HG03066 (cell line): Measurements from ENCODE around the gene BLID.

ENCODE experiments used
- ATAC-seq: cut with Tn5 transposase; IDR thresholded peaks from one replicate; pipeline ENCODE4 v1.9.1; 2021; ENCODE audit warnings: low read depth; ENCODE audit not compliant: unreplicated experiment

The BLID gene, protein sequence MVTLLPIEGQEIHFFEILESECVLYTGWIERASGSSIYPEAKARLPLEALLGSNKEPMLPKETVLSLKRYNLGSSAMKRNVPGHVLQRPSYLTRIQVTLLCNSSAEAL

DNA sequence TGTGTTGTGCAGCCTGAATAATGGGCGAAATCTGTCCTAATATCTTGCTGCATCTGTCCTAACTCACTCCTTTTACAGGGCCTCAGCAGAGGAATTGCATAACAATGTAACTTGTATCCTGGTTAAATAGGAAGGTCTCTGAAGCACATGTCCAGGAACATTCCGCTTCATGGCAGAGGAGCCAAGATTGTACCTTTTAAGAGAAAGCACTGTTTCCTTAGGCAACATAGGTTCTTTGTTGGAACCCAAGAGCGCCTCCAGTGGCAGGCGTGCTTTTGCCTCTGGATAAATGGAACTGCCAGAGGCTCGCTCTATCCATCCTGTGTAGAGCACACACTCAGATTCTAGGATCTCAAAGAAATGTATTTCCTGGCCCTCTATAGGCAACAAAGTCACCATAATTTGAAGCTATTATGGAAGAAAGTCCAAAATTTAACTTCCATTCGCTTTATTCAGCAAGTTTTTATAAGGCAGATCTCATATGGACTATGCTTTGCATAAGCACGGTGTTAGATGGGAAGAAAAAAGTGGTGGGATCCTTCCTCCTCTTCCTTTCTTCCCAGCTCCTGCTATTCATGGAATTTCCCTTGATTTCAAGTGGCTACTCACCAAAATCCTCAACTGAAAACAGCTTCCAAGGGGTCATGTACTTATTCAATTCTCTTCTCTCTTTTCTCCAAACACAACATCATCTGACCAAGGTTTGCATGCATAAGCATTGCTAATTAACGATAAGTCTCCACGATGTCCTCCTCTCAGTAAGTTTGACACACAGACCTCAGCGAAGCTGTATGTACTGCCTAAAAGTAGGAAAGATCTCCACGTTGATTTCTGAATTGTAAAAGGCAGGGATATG is at the start of gene BLID:
TSS of gene BLID (minus strand) at position 692 of the 856 bp plus-strand sequence. CDS start at position 399, 293 bp downstream.
- no peak for ATAC-seq

DNA sequence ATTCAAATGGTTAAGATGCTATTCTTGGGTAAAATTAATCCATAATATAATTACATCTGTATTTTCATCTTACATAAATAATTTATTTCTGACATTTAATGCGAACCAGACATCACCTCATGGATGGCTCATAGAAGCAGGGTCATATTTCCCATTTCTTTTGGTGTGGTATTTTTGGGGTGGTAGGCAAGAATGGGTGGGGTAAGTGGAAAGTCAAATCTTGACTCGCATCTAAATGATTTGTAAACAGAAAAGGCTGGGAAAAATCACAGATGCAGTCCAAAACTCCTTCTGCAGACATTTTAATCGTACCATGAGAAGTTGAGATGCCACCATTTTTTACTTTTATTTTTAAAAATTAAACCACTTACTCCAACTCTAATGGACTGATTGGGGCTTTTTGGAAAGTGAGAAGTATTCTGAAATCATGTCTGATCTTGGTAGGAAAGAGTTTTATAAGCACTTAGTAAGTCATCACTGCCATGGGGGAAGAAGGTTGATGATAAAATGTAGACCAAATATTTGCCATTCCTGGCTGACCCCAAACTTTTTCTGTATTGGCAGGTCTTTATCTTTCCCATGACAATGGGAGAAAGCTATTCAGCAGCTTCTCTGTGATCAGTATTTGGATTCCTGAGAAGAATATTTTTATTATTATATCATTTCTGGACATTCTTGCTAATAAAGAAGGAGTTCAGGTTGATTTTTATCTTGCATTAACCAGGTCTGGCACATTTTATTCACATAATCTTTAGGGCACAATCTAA is 47.2 kb upstream of the BLID start:
- no peak for ATAC-seq

DNA sequence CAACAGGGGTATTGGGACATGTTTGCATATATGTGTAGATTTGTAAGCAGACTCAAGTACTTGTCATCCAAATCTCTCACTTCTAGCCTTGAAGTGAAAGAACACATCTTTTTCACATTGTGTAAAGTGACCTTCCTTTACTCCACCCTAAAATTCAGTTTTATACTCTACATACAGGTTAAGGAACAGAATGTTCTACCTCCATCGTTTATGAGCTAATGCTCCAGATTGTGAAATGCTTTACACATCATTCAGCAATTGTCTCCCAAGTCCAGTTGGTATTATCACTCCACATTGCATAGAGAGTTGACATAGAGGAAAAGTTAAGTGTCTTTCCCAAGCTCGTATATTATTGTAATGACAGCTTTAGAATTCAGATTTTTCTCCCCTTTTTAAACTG is 46.1 kb upstream of the BLID start:
- no peak for ATAC-seq

DNA sequence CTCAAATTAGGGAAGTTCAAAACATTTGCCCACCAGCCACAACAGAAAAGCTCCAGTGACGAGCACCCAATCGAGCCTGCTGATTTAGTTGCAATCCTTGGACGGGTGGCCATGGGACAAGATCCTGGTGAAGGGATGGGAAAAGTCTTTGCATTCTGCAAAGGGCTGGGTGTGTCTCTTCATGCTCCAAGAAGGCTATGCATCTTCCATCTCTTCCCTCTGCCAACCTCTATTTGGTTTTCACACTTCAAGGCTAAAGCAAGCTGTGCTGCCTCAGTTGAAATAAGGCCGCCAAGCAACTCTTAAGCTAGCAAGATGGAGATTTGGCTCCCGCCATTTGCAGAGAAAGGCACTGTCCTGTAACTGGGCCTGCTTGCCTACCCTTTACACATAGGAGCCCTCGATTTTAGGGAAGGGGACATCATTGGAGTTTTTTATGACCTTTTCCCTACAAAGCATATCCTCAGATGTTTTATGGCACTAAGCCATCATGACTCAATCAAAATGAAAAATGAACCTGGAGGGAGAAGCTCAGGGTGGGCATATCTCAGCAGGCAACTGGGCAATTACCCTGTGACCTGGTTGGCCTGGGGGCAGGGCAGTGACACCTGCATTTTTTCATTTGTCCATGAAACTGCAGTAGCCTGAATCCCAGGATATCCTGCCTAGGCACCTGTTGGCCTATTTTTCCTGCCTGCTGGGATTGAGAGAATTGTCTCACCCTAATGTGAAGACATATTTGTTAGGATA is 45.0 kb upstream of the BLID start:
- ATAC-seq: no peak

DNA sequence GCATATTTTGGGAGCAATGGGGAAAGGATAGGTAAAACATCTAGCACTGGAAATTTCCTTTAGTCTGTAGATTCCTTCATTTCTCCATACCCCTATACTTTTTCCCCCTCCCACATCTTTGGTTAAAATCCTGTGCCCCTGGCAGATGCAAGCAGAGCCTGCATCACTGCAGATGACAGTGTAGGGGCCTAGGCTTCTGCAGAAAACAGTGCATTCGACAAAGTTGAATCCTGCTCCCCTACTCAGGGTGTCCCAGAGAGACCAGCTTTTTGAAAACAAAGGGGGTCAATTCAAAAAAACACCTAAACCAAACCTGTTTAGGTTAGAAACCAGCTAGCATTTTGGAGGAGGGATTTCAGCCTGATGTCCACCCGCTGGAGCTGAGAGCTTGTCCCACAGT is 43.8 kb upstream of the BLID start:
- no peak for ATAC-seq

DNA sequence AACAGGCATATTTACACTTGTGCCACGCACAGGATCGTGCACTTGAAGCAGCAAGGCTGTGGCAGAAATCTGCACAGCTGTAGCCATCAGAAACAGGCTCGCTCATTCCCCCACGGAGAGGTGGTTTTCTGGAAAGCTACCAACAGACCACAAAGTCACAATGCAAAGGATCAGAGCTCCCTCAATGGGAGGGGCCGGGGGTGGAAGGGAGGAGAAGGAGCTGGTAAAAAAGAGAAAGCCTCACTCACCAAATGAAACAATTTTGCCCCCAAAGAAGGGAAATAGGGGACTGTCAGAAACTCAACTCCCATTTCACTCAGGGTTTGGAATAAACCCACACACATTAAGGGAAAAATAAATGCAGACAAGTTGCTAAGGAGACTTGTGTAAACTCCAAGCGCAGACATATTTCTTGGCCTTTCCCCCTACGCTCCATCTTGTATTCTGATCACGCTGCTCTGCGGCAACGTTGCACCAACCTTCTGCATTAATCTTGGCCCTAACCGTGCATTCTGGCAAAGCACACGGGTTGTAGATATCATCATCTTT is 43.2 kb upstream of the BLID start:
- no peak for ATAC-seq

DNA sequence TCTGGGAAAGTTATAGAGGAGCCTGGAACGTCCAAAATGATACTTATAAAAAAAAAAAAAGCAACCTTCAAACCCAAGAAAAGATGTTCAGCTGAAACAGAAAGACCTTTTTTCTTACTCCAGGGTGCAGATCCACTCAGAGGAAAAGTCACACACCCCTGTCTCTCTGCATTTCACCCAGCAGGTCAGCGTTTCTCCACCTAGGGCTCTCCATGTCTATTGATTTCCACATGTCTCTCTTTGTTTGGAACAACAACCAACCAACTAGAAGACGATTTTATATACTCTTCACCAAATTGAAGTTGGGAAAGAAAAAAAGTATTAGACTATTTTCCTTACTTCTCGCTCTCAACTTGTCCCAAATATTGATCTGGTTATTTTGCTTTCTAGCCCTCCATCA is 42.2 kb upstream of the BLID start:
- ATAC-seq: no peak

DNA sequence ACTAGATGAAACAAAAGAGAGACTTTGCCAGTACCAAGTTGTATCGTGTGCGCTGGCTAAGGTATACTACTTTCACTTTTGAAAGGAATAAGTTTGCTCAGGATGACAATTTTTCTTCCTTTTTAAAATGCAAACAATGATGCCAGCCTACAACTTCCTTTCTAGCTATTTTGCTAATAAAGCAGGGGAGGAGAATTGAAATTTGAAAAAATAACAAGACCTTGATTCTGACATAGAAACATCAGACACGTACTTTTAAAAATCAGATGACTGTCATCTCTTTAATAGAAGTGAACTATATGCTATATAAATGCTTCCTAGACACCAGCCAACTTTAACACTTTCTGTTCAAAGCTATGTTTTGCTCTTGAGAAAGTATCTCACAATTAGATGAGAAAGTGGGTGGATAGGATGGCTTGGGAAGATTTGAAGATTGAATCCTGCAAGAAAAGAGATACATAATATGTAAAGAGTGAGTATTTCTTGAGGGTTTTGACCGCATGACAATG is 41.7 kb upstream of the BLID start:
- no peak for ATAC-seq

DNA sequence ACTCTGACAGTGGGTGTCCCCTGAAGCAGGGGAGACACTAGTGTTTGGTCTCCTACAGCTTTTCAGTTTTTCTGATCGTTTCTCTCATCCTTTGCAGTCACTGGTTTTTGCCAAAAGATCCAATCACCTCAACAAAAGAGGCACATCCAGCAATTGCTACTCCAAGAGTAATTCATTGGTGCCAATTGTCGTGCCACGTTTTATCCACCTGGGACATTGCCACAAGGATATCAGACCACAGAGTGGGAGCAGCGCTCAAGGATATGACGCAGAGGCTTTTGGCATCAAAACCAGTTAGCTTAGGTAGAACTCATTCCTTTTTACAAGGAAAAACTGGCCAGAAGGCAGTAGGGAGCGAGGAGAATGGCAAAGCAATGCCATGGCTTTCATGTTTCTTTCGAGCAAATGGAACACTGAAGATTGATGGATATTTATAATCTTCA is 40.9 kb upstream of the BLID start:
- ATAC-seq: no peak

DNA sequence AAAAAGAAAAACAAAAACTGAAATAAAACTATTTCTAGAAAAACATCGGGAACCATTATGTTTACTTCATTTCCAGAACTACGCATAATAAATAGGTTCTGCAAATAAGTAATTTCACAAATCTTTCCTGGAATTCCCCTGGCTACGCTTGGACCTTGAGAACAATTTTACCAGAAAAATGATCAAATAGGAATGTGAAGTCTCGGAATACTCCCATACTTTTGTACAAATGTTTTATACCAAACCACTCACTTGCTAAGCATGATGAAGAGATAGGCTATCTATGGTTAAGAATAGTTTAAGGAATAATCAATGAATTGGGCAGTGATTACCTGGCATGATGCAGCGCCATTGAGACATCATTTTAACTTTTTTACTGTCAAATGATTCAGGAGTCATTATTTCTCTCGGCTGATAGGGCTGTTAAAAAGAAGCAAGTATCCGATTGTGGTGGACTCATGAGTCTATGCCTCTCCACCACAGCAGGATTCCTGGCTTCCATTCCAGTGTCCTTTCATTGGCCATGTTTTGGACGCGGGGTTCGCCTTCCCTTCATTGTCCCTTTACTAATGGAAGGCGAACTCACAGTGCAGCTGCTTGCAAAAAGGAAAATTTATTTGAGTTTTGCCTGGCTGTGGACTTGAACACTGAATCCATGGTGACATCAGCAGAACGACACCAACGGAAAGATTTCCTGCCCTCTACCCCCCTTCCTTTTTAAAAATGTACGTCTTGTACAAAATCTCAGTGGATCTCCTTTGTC is 39.9 kb upstream of the BLID start:
- no peak for ATAC-seq

DNA sequence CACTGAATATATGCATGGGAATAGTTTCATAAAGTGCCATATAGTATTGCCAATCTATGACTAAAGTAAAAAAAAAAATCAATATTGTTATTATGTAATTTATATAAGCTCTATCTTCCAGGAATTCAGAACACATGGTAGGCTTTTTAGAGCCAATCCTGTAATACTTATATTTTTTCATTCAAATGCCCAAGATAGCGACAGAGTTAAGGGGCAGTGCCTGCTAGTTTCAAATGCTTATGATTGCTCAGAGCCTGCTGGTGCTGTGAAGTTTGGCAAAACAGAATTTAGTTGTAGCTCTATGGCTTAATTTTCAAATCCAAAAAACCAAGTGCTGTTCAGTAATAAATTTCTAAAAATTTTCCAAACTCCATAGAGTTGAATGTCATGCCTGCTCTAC is 39.0 kb upstream of the BLID start:
- ATAC-seq: no peak

DNA sequence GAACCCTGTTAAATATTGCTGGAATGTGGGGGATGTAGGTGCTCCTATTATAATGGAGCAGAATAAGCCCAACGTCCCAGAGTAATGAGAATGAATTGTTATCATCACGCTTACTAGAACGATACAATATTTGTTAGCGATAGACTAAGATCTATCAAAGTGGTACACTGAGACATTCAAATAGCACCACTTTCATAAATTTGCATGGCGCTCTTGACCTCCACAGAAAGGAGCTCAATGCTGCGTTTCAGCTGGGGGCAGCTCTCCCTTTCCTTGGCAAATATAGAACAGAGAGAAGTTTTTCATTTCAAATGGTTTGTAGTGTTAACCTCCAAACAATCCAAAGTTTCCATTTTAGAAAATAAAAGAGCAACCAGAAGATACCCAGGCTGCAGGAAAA is 38.2 kb upstream of the BLID start:
- no peak for ATAC-seq

DNA sequence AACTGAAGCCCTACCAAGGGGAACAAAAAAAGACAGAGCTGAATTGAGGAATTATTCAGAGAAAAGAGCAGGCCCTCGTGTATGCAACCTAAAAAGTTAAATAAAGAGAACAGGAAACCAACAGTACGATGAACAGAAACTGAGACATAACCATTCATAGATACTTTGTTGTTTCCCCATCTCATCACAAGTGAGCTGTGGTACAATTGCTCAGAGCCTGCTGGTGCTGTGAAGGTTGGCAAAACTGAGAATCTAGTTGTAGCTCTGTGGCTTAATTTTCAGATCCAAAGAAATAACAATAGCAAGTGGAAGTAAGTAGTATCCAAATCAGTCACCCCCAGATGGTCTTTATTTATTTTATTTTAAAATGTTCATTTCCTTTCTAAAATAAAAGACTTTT is 37.7 kb upstream of the BLID start:
- ATAC-seq: no peak

DNA sequence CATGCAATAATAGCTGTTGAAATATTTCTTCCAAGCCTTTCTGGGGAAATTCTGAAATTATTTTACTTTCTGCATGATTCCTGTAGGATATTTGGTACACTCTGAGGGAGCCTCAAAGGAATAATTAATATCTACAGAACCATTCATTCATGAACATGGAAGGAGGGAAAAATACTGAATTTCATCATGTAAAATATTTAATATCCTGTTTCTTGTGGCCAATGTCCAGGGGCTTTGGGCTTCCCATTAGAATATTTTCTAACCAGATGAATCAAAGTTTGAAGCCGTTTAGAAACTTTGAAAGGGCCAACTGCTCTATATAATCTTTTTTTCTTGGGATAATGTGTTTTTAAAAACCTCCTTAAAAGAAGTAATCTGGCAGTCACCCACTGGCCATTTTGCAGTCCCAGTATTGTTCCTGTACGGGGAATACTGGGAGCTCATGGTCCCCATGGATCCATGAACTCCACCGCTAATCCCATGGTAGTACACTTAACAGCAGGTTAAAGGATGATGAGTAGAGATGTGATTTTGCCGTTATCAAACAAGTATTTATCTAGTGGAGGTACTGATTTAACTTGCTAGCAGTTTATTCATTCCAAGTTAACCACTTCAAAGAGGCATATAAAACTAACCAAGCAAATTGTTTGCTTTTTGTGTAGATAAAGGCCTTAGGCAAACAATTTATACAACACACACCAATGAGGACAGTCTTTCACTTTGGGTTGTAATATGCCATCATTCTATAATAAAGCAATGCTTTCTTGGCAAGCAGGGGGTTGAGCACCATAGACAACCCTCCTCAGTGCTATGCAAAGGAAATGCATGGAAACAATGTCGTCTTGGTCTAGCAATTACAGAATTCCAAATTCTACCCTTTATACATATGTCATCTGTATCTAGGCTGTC is 34.5 kb upstream of the BLID start:
- ATAC-seq: no peak

DNA sequence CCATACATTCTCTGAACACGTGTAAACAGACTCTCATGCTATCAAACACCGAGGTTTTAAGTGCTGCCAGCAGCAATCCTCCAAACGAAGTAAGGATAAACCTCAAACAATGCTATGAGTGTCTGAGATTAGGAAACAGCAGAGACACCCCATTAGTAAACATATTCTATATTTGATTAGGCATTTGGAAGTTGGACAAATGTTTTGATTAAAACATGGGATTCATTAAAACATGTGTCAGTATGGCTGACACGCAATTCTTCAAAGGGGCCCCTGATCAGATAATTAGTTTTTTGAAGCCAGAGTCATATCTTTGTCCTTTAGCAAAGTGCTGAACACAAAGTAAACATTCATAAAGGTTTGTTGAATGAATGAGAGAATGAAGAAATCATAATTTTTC is 33.2 kb upstream of the BLID start:
- ATAC-seq: no peak

DNA sequence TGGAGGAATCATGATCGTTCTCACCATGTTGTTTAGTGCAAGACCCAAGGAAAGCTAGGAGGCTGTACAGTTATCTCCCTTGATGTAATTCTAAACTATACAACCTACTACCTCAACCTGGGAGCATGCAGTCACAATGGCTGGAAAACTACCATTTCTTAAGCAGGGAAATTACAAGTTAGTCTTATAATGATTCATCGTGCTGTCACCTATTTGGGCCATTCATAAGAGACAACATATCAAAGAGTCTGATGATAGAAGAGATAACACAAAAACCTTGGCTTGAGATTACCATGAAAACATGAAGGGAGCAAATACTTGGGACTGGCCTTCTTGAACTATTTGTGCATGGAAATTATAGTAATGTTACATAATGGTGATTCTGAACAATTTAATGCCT is 30.5 kb upstream of the BLID start:
- no peak for ATAC-seq

DNA sequence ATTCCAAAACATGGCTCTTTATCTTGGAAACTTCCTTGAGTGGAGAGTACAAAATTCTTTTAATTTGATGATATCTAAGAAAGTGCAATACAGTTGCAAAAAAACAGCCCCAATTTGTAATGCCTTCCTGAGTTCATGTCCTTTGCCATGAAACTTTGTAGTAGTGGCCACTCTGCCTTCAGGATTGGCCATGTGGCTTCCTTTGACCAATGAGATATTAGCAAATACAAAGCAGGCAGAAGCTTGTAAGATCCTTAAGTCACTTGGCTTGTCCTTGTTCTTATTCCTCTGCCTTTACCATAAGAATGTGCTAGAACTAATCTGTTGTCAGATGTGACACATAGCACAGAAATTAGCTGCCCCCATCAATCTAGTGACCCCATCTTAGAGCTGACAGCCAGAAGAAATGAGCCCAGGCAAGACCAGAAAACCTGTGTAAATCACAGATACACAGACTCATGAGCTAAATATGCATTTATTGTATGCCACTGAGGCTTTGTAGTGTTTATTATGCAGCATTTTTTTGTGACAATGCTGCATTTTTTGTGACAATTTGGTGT is 29.8 kb upstream of the BLID start:
- no peak for ATAC-seq

DNA sequence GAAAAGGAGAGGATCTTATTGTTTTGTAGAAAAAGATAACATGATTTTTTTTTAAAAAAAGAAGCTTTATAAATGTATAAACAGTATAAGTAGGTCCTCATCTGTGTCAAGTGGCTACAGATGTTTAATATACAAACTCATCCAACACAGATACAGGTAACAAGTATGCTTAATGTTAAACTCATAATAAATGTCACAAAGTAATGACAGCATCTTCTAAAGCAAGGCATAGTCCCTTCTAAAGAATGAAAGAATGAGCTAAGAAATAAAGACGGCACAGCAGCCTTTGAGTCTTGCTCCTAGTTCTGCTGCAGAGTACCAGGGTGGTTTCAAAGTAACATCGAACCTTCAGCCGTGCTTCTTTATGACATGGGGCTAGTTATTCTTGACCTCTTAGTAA is 28.7 kb upstream of the BLID start:
- no peak for ATAC-seq
